CD8-positive, alpha-beta memory T cell (primary cell): ENCODE results near the gene RPS10. TPM values are rescaled to one million over a fixed set of nuclear protein-coding genes. Genes with fewer than 3 reads are reported as not detected.

Experiments
- CTCF ChIA-PET: fragments of 350-600 bp; sonication (Branson Sonifier 250); formaldehyde crosslinking; loops from one replicate; lab custom pipeline; 2021; ENCODE audit warnings: antibody characterized with exemption; lab: Charles Lee
- POLR2A ChIA-PET: fragments of 350-600 bp; sonication (Branson Sonifier 250); formaldehyde crosslinking; loops from one replicate; lab custom pipeline; 2021; ENCODE audit warnings: antibody characterized with exemption; lab: Charles Lee
- DNase-seq, 5 donors: peaks; one replicate each; pipeline versions ENCODE4 v3.0.0 to v3.0.0-alpha.2; 2020 to 2022; ENCODE audit warnings: mixed read lengths in 1 of 5
- H3K27ac ChIP-seq: one replicate; pipeline ENCODE4 v1.7.0; 2013; ENCODE audit warnings: low read depth, mild to moderate bottlenecking, low read length, moderate library complexity
- H3K27me3 ChIP-seq: 2 replicates; pipeline ENCODE4 v1.7.0; 2013; ENCODE audit warnings: low read length, mild to moderate bottlenecking; ENCODE audit not compliant: insufficient read depth, poor library complexity, severe bottlenecking
- H3K36me3 ChIP-seq: 2 replicates; pipeline ENCODE4 v1.7.0; 2013; ENCODE audit warnings: mild to moderate bottlenecking, low read length, moderate library complexity; ENCODE audit not compliant: insufficient read depth
- H3K4me1 ChIP-seq: 2 replicates; pipeline ENCODE4 v1.7.0; 2013; ENCODE audit warnings: mild to moderate bottlenecking, low read length, moderate library complexity; ENCODE audit not compliant: insufficient read depth
- H3K4me3 ChIP-seq: 2 replicates; pipeline ENCODE4 v1.7.0; 2013; ENCODE audit warnings: mild to moderate bottlenecking, low read length
- H3K9me3 ChIP-seq: 2 replicates; pipeline ENCODE4 v1.7.0; 2013; ENCODE audit warnings: mild to moderate bottlenecking, low read length
- H3K27ac Mint-ChIP-seq, 8 donors: one replicate each; pipeline ENCODE4 v1.8.0; 2020 to 2021; ENCODE audit warnings: mixed read lengths in 8 of 8, mild to moderate bottlenecking in 6 of 8, inconsistent platforms in 3 of 8, moderate library complexity in 3 of 8
- H3K27me3 Mint-ChIP-seq, 2 donors: one replicate each; pipeline ENCODE4 v1.8.0; 2020 to 2021; ENCODE audit warnings: mixed read lengths in 2 of 2, mild to moderate bottlenecking in 1 of 2, moderate library complexity in 1 of 2
- H3K36me3 Mint-ChIP-seq, 3 donors: one replicate each; pipeline ENCODE4 v1.8.0; 2020 to 2021; ENCODE audit warnings: mixed read lengths in 3 of 3, inconsistent platforms in 1 of 3, mild to moderate bottlenecking in 1 of 3
- H3K4me1 Mint-ChIP-seq, 3 donors: one replicate each; pipeline ENCODE4 v1.8.0; 2020 to 2021; ENCODE audit warnings: mixed read lengths in 3 of 3, inconsistent platforms in 1 of 3, mild to moderate bottlenecking in 1 of 3
- H3K4me3 Mint-ChIP-seq, 7 donors: one replicate each; pipeline ENCODE4 v1.8.0; 2020 to 2021; ENCODE audit warnings: mixed read lengths in 7 of 7, mild to moderate bottlenecking in 6 of 7, moderate library complexity in 4 of 7, inconsistent platforms in 2 of 7
- H3K9me3 Mint-ChIP-seq, 5 donors: one replicate each; pipeline ENCODE4 v1.8.0; 2020 to 2022; ENCODE audit warnings: mixed read lengths in 5 of 5, mild to moderate bottlenecking in 3 of 5, moderate library complexity in 2 of 5, inconsistent platforms in 1 of 5
- polyA plus RNA-seq: library from polyadenylated mRNA; unstranded; fragments of 300-500 nt; fragmentation: Illumina TruSeq; gene quantifications from one replicate; pipeline ENCODE4 v1.2.3, GENCODE V29; 2021
- total RNA-seq, 2 experiments: library from RNA; stranded (reverse); gene quantifications; one replicate each; pipeline ENCODE4 v1.2.3, GENCODE V29; 2021

The RPS10 gene
- total and polyA plus RNA-seq, 3 experiments from 2014 or later = 1,462 to 2,032 (median 1,999) TPM

DNA sequence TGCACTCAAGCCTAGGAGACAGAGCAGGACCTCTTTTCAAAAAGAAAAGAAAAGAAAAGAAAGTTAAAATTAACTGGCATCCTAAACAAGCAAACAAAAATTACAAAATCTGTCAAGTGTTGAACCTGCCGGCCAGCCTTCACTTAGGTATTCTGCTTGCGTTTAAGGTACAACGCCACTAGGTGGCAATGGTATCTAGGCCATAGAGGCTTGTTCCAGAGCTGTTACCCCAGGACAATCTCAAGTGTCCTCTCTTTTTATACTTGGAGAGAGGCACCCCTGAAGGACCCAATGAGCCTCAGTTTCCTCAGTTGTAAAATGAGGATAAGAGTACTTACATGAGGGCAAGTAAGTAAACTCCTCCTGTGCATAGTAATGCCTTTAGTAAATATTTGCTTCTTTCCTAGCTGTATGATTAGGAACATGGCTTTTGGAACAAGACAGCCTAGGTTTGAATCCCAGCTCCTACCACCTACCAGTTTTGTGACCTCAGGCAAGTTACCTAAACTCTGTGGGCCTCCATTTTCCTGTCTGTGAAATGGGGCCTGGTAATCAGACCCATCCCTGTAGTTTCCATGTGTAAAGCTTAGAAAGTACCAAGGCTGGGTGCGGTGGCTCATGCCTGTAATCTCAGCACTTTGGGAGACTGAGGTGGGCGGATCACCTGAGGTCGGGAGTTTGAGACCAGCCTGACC is 34.2 kb upstream of the RPS10 start:
- Histone ChIP-seq H3K9me3 (no peaks in the 10 kb centered on the region), H3K4me3 (no peak overlapping the region), H3K27me3 (peaks cover under 1% of the 10 kb centered on the region), H3K36me3 (no peaks in the 10 kb centered on the region), H3K27ac (no peak overlapping the region), H3K4me1 (no peaks in the 10 kb centered on the region)
- ChIA-PET POLR2A (no interaction called here), CTCF (interaction anchor here (0.7 to 8.6 kb wide), 27 partner anchors 8 to 782 kb away, joined by 3 to 90 read pairs (median 4); partner anchors contain the start of gene BLTP3A)
- peak; percentile 22 to 67 (median 40) for DNase-seq
- H3K4me3 Mint-ChIP-seq = no peak overlapping the region
- H3K4me1 Mint-ChIP-seq = peaks cover under 1 to 2% (median under 1%) of the 10 kb centered on the region in 3 donors
- no peaks in the 10 kb centered on the region for H3K36me3 Mint-ChIP-seq
- H3K9me3 Mint-ChIP-seq = no peaks in the 10 kb centered on the region
- peaks cover 8 to 13% of the 10 kb centered on the region in 2 donors for H3K27me3 Mint-ChIP-seq
- no peak overlapping the region for H3K27ac Mint-ChIP-seq

DNA sequence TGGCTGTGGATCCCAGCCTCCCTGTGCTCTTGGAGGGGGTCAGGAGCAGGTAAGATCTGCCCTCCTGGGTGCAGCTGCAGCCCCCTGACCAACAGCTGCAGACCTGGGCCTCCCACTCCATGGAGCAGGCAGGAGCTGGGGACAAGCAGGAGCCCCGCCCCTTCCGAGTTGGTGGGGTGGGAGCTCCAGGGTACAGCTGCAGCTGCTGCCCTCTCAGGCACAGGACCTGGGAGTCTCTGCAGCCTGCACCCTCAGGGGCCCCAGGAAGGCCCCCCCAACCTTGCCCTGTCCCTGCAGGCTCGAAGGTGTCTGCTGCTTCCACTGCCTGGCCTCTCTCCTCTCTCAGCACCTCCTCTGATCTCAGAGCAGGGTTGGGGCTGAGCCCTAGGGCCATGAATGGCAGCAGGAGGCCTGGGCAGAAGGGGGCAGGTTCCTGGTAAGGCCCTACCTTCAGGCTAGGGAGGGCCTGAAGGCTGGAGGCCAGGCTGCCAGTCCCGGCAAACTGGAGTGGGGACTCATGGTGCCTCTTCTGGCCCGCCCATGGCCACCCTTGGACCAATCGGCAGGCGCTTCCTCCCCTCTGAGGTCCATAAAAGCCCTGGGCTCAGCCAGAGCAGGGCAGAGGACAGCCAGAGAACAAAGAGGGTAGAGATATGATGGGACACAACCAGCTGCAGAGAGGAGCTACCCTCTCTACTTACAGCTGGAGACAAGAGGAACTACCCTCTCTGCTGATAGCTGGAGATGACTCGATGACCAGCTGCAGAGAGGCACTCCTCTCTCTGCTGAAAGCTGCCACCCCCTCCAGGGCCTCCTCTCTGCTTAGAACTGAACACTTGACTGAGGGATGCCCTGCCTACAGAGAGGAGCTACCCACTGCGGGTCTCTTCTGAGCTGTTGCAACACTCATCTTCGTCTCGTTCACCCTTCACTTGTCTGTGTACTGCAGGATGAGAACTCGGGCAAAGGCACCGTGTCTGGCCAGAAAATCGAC is 32.2 kb upstream of the RPS10 start:
- CTCF ChIA-PET = interaction anchor here (0.6 to 8.6 kb wide), 3 partner anchors 151 to 1083 kb away, joined by 3 to 90 read pairs (median 4); no protein-coding TSS in a partner anchor
- H3K4me1 Mint-ChIP-seq = no peaks in the 10 kb centered on the region
- POLR2A ChIA-PET = no interaction called here

DNA sequence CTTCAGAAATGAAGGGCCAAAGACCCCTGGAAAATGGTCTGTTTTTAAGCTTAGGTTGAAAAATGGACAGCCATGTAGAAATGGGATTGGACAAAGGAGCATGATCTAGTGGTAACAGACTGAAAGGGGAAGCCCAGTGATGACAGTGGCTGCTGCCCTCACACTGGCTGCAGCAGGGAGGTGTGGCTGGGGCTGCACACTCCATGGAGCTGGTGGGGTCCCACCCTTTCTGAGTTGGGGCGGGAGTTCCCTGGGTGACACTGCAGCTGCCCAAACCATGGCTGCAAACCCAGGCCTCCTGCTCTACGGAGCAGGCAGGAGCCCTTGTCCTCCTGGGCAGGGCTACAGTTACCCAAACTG is 31.5 kb upstream of the RPS10 start:
- CTCF ChIA-PET = interaction anchor here (1.4 to 8.6 kb wide), 2 partner anchors 10 to 152 kb away, joined by 4 to 90 read pairs; no protein-coding TSS in a partner anchor
- no peak overlapping the region for H3K27ac Mint-ChIP-seq

More for the DNA sequence above, 32.2 kb upstream of the RPS10 start:
- peaks cover 0 to under 1% of the 10 kb centered on the region in 2 donors for H3K27me3 Mint-ChIP-seq
- H3K9me3 ChIP-seq = no peaks in the 10 kb centered on the region
- H3K4me3 ChIP-seq = no peak overlapping the region
- H3K36me3 ChIP-seq = no peaks in the 10 kb centered on the region
- no peak overlapping the region for H3K4me3 Mint-ChIP-seq
- no peaks in the 10 kb centered on the region for H3K9me3 Mint-ChIP-seq
- H3K27me3 ChIP-seq = no peaks in the 10 kb centered on the region
- H3K4me1 ChIP-seq = no peaks in the 10 kb centered on the region
- peaks cover 0 to 2% (median 0%) of the 10 kb centered on the region in 3 donors for H3K36me3 Mint-ChIP-seq
- H3K27ac Mint-ChIP-seq = peak overlapping the region in 1 of 8 donors; percentile 19
- no peak for DNase-seq
- no peak overlapping the region for H3K27ac ChIP-seq

DNA sequence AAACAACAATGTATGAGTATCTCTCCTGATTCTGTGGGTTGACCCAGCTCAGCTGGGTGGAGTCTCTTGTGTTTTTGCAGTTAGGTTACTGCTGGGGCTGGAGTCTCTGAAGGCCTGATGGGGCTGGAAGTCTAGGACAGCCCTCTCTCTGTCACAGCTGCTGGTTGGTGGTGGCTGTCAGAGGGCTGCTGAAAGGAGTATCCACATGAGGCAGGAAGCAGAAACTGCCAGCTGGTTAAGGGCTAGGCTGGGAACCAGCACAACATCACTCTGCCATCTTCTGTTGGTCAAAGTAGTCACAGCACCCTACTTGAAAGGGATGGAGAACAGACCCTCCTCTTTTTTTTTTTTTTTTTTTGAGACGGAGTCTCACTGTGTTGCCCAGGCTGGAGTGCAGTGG is 30.0 kb upstream of the RPS10 start:
- CTCF ChIA-PET = interaction anchor here (8.6 kb wide), 1 partner anchor 154 kb away, joined by 90 read pairs; no protein-coding TSS in a partner anchor
- no peaks in the 10 kb centered on the region for H3K4me1 Mint-ChIP-seq
- H3K9me3 Mint-ChIP-seq = no peaks in the 10 kb centered on the region
- Histone ChIP-seq H3K27ac (no peak overlapping the region), H3K9me3 (no peaks in the 10 kb centered on the region), H3K36me3 (no peaks in the 10 kb centered on the region), H3K27me3 (no peaks in the 10 kb centered on the region), H3K4me3 (no peak overlapping the region), H3K4me1 (no peaks in the 10 kb centered on the region)
- no peak overlapping the region for H3K4me3 Mint-ChIP-seq
- H3K36me3 Mint-ChIP-seq = peaks cover 0 to 4% (median 2%) of the 10 kb centered on the region in 3 donors
- DNase-seq = no peak
- no peaks in the 10 kb centered on the region for H3K27me3 Mint-ChIP-seq
- POLR2A ChIA-PET = interaction anchor here (0.7 kb wide), 1 partner anchor 38 kb away, joined by 6 read pairs; no protein-coding TSS in a partner anchor
- H3K27ac Mint-ChIP-seq = no peak overlapping the region

More for the DNA sequence above, 31.5 kb upstream of the RPS10 start:
- Histone ChIP-seq H3K27me3 (no peaks in the 10 kb centered on the region), H3K9me3 (no peaks in the 10 kb centered on the region), H3K36me3 (no peaks in the 10 kb centered on the region), H3K27ac (no peak overlapping the region), H3K4me1 (no peaks in the 10 kb centered on the region), H3K4me3 (no peak overlapping the region)
- DNase-seq = no peak
- H3K27me3 Mint-ChIP-seq = no peaks in the 10 kb centered on the region
- POLR2A ChIA-PET = no interaction called here
- no peak overlapping the region for H3K4me3 Mint-ChIP-seq
- no peaks in the 10 kb centered on the region for H3K4me1 Mint-ChIP-seq
- H3K36me3 Mint-ChIP-seq = peaks cover 0 to 2% (median 0%) of the 10 kb centered on the region in 3 donors
- no peaks in the 10 kb centered on the region for H3K9me3 Mint-ChIP-seq

DNA sequence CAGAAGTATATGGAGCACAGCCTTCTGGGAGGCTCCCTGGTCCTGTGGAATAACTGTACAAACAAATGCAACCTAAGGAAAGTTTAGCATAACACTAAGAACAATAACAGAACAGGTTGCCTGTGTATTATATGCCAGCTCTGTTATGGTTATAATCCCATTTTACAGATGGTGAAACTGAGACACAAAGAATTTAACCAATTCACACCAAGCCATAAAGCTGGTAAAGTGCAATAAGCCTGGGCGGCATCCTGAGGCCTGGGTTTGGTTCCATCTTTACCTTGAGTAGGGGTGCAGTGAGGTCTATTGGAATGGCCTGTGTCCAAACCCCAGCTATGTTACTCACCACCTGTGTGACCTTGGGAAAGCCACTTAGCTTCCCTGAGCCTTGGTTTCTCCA is 25.3 kb upstream of the RPS10 start:
- no peak overlapping the region for H3K27ac Mint-ChIP-seq
- Histone ChIP-seq H3K36me3 (no peaks in the 10 kb centered on the region), H3K9me3 (no peaks in the 10 kb centered on the region), H3K27me3 (no peaks in the 10 kb centered on the region), H3K27ac (no peak overlapping the region), H3K4me3 (no peak overlapping the region), H3K4me1 (no peaks in the 10 kb centered on the region)
- no peaks in the 10 kb centered on the region for H3K9me3 Mint-ChIP-seq
- peaks cover 0 to 4% (median 2%) of the 10 kb centered on the region in 3 donors for H3K36me3 Mint-ChIP-seq
- H3K4me3 Mint-ChIP-seq = no peak overlapping the region
- H3K27me3 Mint-ChIP-seq = no peaks in the 10 kb centered on the region
- no peak for DNase-seq
- POLR2A ChIA-PET = no interaction called here
- no peaks in the 10 kb centered on the region for H3K4me1 Mint-ChIP-seq
- CTCF ChIA-PET = interaction anchor here (1.9 kb wide), 1 partner anchor 9 kb away, joined by 4 read pairs; no protein-coding TSS in a partner anchor

DNA sequence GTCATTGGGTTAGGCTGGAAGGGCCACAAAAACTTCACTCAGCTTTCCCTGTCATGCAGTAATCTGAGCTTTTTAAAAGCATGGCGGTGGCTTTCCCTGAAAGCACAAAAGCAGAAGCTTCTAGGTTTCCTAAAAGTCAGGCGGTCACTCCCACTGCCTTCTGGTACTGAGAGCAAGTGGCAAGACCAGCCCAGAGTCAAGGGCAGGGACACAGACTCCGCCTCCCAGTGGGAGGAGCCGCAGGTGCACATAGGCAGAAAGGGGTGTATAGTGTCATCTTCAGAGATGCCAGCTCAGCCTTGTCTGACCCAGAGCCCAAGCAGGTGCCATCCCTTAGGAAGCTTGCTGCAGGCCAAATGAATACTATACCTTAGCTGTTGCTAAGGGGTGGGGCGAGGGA is 22.0 kb upstream of the RPS10 start:
- Histone ChIP-seq H3K27ac (no peak overlapping the region), H3K27me3 (no peaks in the 10 kb centered on the region), H3K9me3 (no peaks in the 10 kb centered on the region), H3K4me1 (no peaks in the 10 kb centered on the region), H3K4me3 (no peak overlapping the region), H3K36me3 (no peaks in the 10 kb centered on the region)
- ChIA-PET POLR2A (no interaction called here), CTCF (interaction anchor here (1.9 kb wide), 1 partner anchor 12 kb away, joined by 6 read pairs; no protein-coding TSS in a partner anchor)
- H3K9me3 Mint-ChIP-seq = no peaks in the 10 kb centered on the region
- no peaks in the 10 kb centered on the region for H3K4me1 Mint-ChIP-seq
- H3K27ac Mint-ChIP-seq = no peak overlapping the region
- peaks cover 0 to 2% of the 10 kb centered on the region in 2 donors for H3K27me3 Mint-ChIP-seq
- peaks cover 0 to 4% (median 0%) of the 10 kb centered on the region in 3 donors for H3K36me3 Mint-ChIP-seq
- no peak for DNase-seq
- H3K4me3 Mint-ChIP-seq = no peak overlapping the region

DNA sequence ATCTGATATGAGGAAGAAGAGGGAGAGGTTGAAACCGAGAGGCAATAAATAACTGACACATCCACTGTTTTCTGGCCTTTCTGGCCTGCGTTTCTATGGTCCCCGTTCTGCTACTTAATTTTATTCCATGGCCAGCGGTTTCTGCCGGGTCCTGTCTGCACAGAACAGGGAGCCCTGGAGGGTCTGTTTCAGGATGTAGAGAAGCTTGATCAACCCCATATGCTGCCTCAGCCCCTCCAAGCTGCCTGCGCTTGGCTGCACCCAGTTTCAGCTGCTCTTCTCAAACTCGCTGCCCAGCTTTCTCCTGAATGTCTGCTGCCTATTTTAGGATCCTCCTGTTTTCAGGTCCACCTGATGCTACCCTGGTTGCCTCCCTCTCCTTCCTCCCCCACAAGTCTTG is 21.5 kb upstream of the RPS10 start:
- no peak overlapping the region for H3K4me3 Mint-ChIP-seq
- no peak for DNase-seq

More for the DNA sequence above, 21.5 kb upstream of the RPS10 start:
- Mint-ChIP-seq H3K9me3 (no peaks in the 10 kb centered on the region), H3K27ac (peak overlapping the region in 1 of 8 donors; percentile 72), H3K27me3 (peaks cover 0 to 2% of the 10 kb centered on the region in 2 donors), H3K4me1 (no peaks in the 10 kb centered on the region), H3K36me3 (peaks cover 0 to 4% (median 0%) of the 10 kb centered on the region in 3 donors)
- Histone ChIP-seq H3K27me3 (no peaks in the 10 kb centered on the region), H3K36me3 (no peaks in the 10 kb centered on the region), H3K4me3 (no peak overlapping the region), H3K27ac (no peak overlapping the region), H3K9me3 (no peaks in the 10 kb centered on the region), H3K4me1 (no peaks in the 10 kb centered on the region)
- ChIA-PET CTCF (interaction anchor here (1.9 kb wide), 1 partner anchor 13 kb away, joined by 6 read pairs; no protein-coding TSS in a partner anchor), POLR2A (no interaction called here)
